ENCODE data around the gene MSH3.

GRCh38 chr5:80864706-80865435 lies 210.4 kb downstream of the MSH3 start:
- TF ChIP-seq GATA2 (IDR thresholded peaks at IDR 0.05; ENCODE audit: low read depth, low read length), result no peak
- TF ChIP-seq GATA3 (IDR thresholded peaks at IDR 0.05; ENCODE audit: low read depth, low read length), result no peak
